Endothelial cell of umbilical vein (primary cell): ENCODE measurements around the gene S100A9.

Source experiments
- EZH2 ChIP-seq: IDR thresholded peaks from 2 replicates; pipeline ENCODE4 v1.6.1; 2012; ENCODE audit warnings: borderline replicate concordance, low read depth, mild to moderate bottlenecking, moderate library complexity, low read length, inconsistent platforms; ENCODE audit not compliant: severe bottlenecking
- FOS ChIP-seq: IDR thresholded peaks from 2 replicates; pipeline ENCODE4 v1.6.1; 2011; ENCODE audit warnings: mild to moderate bottlenecking, low read length, moderate library complexity, borderline replicate concordance; ENCODE audit not compliant: insufficient read depth
- GATA2 ChIP-seq: IDR thresholded peaks from 2 replicates; pipeline ENCODE4 v1.7.0; 2011; ENCODE audit warnings: low read depth, mild to moderate bottlenecking, moderate library complexity, mixed read lengths, low read length; ENCODE audit not compliant: insufficient read length, insufficient read depth
- JUN ChIP-seq: IDR thresholded peaks from 2 replicates; pipeline ENCODE4 v1.6.1; 2011; ENCODE audit warnings: borderline replicate concordance, low read depth; ENCODE audit not compliant: insufficient read length, insufficient read depth
- POLR2A ChIP-seq: IDR thresholded peaks from 2 replicates; pipeline ENCODE4 v1.6.1; 2012; ENCODE audit warnings: low read depth, mild to moderate bottlenecking, control low read depth, low read length
- POLR2AphosphoS5 ChIP-seq: IDR thresholded peaks from 2 replicates; pipeline ENCODE4 v1.6.1; 2012; ENCODE audit warnings: low read depth, mild to moderate bottlenecking, control low read depth, low read length, moderate library complexity; ENCODE audit not compliant: insufficient read depth
- TF ChIP-seq, protein P1 (sequence below), 2 donors: IDR thresholded peaks; 1 replicate in 1 of 2; 2 replicates in 1 of 2; pipeline ENCODE4 v1.5.1; 2011; ENCODE audit warnings: low read length in 2 of 2, mild to moderate bottlenecking in 2 of 2, moderate library complexity in 2 of 2, control low read depth in 1 of 2, inconsistent platforms in 1 of 2, low read depth in 1 of 2; ENCODE audit not compliant: insufficient read depth in 1 of 2; ENCODE audit errors: extremely low read depth in 1 of 2

DNA sequence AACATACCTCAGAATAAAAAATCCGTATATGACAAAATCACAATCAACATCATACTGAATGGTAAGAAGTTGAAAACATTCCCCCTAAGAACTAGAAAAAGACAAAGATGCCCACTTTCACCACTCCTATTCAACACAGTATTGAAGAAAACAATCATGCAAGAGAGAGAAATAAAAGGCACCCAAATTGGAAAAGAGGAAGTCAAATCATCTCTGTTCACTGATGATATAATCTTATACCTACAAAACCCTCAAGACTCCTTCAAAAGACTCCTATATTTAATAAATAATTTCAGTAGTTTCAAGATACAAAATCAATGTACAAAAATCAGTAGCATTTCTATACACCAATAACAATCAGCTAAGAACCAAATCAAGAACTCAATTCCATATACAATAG is 23.8 kb upstream of the S100A9 start:
- TF ChIP-seq, protein P1, sequence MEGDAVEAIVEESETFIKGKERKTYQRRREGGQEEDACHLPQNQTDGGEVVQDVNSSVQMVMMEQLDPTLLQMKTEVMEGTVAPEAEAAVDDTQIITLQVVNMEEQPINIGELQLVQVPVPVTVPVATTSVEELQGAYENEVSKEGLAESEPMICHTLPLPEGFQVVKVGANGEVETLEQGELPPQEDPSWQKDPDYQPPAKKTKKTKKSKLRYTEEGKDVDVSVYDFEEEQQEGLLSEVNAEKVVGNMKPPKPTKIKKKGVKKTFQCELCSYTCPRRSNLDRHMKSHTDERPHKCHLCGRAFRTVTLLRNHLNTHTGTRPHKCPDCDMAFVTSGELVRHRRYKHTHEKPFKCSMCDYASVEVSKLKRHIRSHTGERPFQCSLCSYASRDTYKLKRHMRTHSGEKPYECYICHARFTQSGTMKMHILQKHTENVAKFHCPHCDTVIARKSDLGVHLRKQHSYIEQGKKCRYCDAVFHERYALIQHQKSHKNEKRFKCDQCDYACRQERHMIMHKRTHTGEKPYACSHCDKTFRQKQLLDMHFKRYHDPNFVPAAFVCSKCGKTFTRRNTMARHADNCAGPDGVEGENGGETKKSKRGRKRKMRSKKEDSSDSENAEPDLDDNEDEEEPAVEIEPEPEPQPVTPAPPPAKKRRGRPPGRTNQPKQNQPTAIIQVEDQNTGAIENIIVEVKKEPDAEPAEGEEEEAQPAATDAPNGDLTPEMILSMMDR (IDR thresholded peaks at IDR 0.05; ENCODE audit: extremely low read depth in 1 of 2, insufficient read depth in 1 of 2, low read depth in 1 of 2, low read length in 2 of 2) = no peak
- TF ChIP-seq EZH2 = no peak
- TF ChIP-seq POLR2A = no peak
- no peak for TF ChIP-seq POLR2AphosphoS5
- TF ChIP-seq GATA2 = no peak
- no peak for TF ChIP-seq JUN
- TF ChIP-seq FOS = no peak
